ENCODE measurements around the gene TCF23.
"Not testable (repeated sequence)": the region's sequence is repeated elsewhere in the genome, so short reads cannot be mapped to it uniquely, and the experiment has no call there.

TCF23 gene

GRCh38 chr2:27171351-27171848 is 22.6 kb downstream of the TCF23 start:
- H3K4me3 ChIP-seq, result no peak overlapping the region
- no peak overlapping the region for H3K4me2 ChIP-seq
- H3K27me3 ChIP-seq, result no peaks in the 10 kb centered on the region
- H3K4me1 ChIP-seq, result peaks cover 10% of the 10 kb centered on the region; the same call in 1 of the 2 replicates
- no peaks in the 10 kb centered on the region for H3K9me3 ChIP-seq
- TF ChIP-seq Cebpa-rat (IDR thresholded peaks at IDR 0.05), result no peak
- H3K36me3 ChIP-seq, result no peaks in the 10 kb centered on the region
- no peaks in the 10 kb centered on the region for H4K20me1 ChIP-seq
- H3K27ac ChIP-seq, result no peak overlapping the region
- no peak overlapping the region for H3K9ac ChIP-seq

DNA sequence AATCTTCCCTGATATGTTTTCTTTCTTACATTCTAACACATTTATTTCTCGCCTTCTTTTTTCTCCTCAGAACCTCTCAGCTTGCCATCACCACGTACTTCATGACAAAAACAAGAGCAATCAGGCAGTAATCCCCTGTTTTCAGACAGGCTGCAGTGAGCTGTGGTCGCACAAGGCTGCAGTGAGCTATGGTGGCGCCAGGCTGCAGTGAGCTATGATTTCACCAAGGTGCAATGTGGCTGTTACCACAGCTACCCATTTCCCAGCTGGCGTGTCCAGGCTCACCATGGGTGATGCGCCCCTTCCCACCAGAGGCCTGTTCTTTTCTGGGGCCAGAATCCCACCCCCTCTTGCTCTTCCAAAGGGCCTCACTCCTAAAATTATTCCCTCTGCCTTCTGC is 25.8 kb downstream of the TCF23 start:
- Histone ChIP-seq H4K20me1 (no peaks in the 10 kb centered on the region), H3K4me3 (no peak overlapping the region), H3K9me3 (no peaks in the 10 kb centered on the region), H3K9ac (no peak overlapping the region), H3K27ac (no peak overlapping the region), H3K4me2 (no peak overlapping the region), H3K36me3 (no peaks in the 10 kb centered on the region), H3K4me1 (peaks cover 10% of the 10 kb centered on the region; the same call in 1 of the 2 replicates), H3K27me3 (no peaks in the 10 kb centered on the region)
- TF ChIP-seq Cebpa-rat (IDR thresholded peaks at IDR 0.05), result no peak

DNA sequence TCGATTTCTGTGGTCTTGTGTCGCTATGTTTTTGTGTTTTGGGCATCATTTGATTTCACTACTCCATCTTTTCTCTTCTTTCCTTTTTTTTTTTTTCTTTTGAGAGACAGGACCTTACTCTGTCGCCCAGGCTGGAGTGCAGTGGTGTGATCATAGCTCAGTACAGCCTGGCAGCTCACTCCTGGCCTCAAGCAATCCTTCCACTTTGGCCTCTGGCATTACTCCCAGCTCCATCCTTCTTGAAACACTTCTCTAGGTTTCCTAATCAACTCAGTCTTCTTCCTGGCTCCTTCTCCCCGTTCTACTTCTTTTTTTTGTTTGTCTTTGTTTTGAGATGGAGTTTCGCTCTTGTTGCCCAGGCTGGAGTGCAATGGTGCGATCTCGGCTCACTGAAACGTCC is 26.5 kb downstream of the TCF23 start:
- Histone ChIP-seq H4K20me1 (no peaks in the 10 kb centered on the region), H3K4me2 (no peak overlapping the region), H3K9me3 (no peaks in the 10 kb centered on the region), H3K4me1 (peaks cover 6% of the 10 kb centered on the region; the same call in 1 of the 2 replicates), H3K9ac (no peak overlapping the region), H3K27ac (no peak overlapping the region), H3K27me3 (no peaks in the 10 kb centered on the region), H3K36me3 (no peaks in the 10 kb centered on the region), H3K4me3 (no peak overlapping the region)
- TF ChIP-seq Cebpa-rat (IDR thresholded peaks at IDR 0.05), result no peak

- not testable (repeated sequence) for H3K36me3 ChIP-seq, H3K27ac ChIP-seq
Measured at GRCh38 chr2:27175781-27176180, 27.0 kb downstream of the TCF23 start.

DNA sequence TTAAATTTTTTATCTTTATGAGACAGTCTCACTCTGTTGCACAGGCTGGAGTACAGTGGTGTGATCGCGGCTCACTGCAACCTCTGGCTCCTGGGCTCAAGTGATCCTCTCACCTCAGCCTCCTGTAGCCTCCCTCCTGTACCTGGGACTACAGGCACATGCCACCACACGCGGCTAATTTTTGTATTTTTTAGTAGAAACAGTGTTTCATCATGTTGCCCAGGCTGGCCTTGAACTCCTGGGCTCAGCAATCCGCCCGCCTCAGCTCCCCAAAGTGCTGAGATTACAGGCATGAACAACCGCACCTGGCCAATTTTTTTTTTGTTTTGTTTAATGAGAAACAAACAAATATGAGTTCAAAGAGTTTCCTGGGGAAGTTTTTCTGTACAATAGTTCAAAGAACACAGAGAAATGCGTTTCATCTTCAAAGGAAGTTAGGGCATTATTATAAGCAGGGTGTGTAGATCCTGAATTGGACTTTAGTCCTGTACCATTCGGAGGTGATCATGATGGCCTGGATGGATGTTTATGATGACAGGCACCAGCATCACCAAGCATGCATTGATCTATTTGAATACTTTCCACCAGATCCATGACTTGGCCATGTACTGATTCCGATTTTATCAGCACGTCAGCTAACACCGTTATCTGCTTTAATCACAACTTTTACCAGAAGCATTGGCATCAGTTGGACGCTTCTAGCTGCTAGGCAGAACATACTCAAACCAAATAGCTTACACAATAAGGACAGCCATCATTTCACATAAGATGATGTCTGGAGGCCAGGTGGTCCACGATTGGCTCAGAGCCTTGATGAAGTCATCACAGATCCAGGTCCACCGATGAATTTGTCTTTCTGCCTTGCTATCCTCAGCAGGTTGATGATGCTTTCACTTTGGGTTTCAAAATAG is 28.9 kb downstream of the TCF23 start:
- no peaks in the 10 kb centered on the region for H3K9me3 ChIP-seq
- H3K27me3 ChIP-seq, result no peaks in the 10 kb centered on the region
- no peak overlapping the region for H3K4me2 ChIP-seq
- TF ChIP-seq Cebpa-rat (IDR thresholded peaks at IDR 0.05), result no peak
- no peak overlapping the region for H3K9ac ChIP-seq
- no peaks in the 10 kb centered on the region for H4K20me1 ChIP-seq
- no peaks in the 10 kb centered on the region for H3K36me3 ChIP-seq
- no peak overlapping the region for H3K4me3 ChIP-seq
- no peaks in the 10 kb centered on the region for H3K4me1 ChIP-seq
- H3K27ac ChIP-seq, result no peak overlapping the region

More at GRCh38 chr2:27175781-27176180, 27.0 kb downstream of the TCF23 start:
- not testable (repeated sequence) for H3K4me1 ChIP-seq, H3K9me3 ChIP-seq, H3K4me2 ChIP-seq, H4K20me1 ChIP-seq, H3K9ac ChIP-seq, H3K4me3 ChIP-seq, H3K27me3 ChIP-seq

DNA sequence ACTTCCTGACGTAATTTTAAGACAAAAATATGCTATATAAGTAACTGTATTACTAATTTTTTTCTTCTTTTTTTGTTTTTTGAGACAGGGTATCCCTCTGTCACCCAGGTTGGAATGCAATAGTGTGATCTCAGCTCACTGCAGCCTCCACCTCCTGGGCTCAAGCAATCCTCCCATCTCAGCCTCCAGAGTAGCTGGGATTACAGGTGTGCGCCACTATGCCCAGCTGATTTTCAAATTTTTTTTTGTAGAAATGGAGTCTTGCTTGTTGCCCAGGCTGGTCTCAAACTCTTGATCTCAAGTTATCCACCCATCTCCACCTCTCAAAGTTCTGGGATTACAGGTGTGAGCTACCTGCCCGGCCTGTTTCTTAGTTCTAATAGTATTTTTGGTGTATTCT is 29.7 kb downstream of the TCF23 start:
- no peak for TF ChIP-seq Cebpa-rat (IDR thresholded peaks at IDR 0.05)
- Histone ChIP-seq H3K36me3 (no peaks in the 10 kb centered on the region), H3K4me1 (no peaks in the 10 kb centered on the region), H4K20me1 (no peaks in the 10 kb centered on the region), H3K9ac (no peak overlapping the region), H3K27me3 (no peaks in the 10 kb centered on the region), H3K9me3 (no peaks in the 10 kb centered on the region), H3K4me2 (no peak overlapping the region), H3K27ac (no peak overlapping the region), H3K4me3 (no peak overlapping the region)

GRCh38 chr2:27179344-27180000 is 30.7 kb downstream of the TCF23 start:
- H3K4me1 ChIP-seq, result no peaks in the 10 kb centered on the region
- no peak overlapping the region for H3K4me3 ChIP-seq
- no peak for TF ChIP-seq Cebpa-rat (IDR thresholded peaks at IDR 0.05)
- no peak overlapping the region for H3K9ac ChIP-seq
- no peaks in the 10 kb centered on the region for H4K20me1 ChIP-seq
- H3K36me3 ChIP-seq, result no peaks in the 10 kb centered on the region
- no peaks in the 10 kb centered on the region for H3K9me3 ChIP-seq
- H3K27ac ChIP-seq, result no peak overlapping the region
- no peak overlapping the region for H3K4me2 ChIP-seq
- no peaks in the 10 kb centered on the region for H3K27me3 ChIP-seq

- Histone ChIP-seq H3K4me1 (no peaks in the 10 kb centered on the region), H3K27ac (no peak overlapping the region), H3K9ac (no peak overlapping the region), H3K9me3 (no peaks in the 10 kb centered on the region), H3K4me3 (no peak overlapping the region), H3K27me3 (no peaks in the 10 kb centered on the region), H3K4me2 (no peak overlapping the region), H3K36me3 (no peaks in the 10 kb centered on the region), H4K20me1 (no peaks in the 10 kb centered on the region)
- no peak for TF ChIP-seq Cebpa-rat (IDR thresholded peaks at IDR 0.05)
Measured at GRCh38 chr2:27182346-27182745, 33.5 kb downstream of the TCF23 start.

- H3K27me3 ChIP-seq, result no peaks in the 10 kb centered on the region
- no peaks in the 10 kb centered on the region for H3K36me3 ChIP-seq
- H3K9ac ChIP-seq, result no peak overlapping the region
- no peak for TF ChIP-seq Cebpa-rat (IDR thresholded peaks at IDR 0.05)
- H3K4me1 ChIP-seq, result no peaks in the 10 kb centered on the region
- no peaks in the 10 kb centered on the region for H4K20me1 ChIP-seq
- H3K9me3 ChIP-seq, result no peaks in the 10 kb centered on the region
- H3K4me2 ChIP-seq, result no peak overlapping the region
- no peak overlapping the region for H3K4me3 ChIP-seq
- no peak overlapping the region for H3K27ac ChIP-seq
Measured at GRCh38 chr2:27184115-27184514, 35.3 kb downstream of the TCF23 start.

Data from BLaER1 (cell line).